GM12878 (cell line): ENCODE data around the gene STK4. TPM values are rescaled to one million over a fixed set of nuclear protein-coding genes. Genes with fewer than 3 reads are reported as not detected.

ENCODE experiments used
- ATAC-seq: fragments of 200-7000 bp; cut with Tn5 transposase; 3 replicates; pipeline ENCODE4 v1.9.1; 2020; ENCODE audit warnings: mild to moderate bottlenecking, moderate library complexity
- BruUV-seq: library from RNA; stranded (reverse); fragments of 400-500 nt; replicated peaks from 2 replicates; lab custom pipeline; 2021; lab: Mats Ljungman, UMichigan
- CTCF ChIA-PET: fragments of 300-600 bp; sonication (Branson Sonifier 250); formaldehyde crosslinking; extraction: SDS; loops from one replicate; lab custom pipeline; 2021; ENCODE audit warnings: inconsistent platforms; lab: Yijun Ruan, JAX
- POLR2A ChIA-PET: fragments of 350-600 bp; formaldehyde crosslinking; extraction: SDS; loops from one replicate; lab custom pipeline; 2021; ENCODE audit warnings: inconsistent platforms; lab: Charles Lee
- RAD21 ChIA-PET: fragments of 300-600 bp; sonication (Branson Sonifier 250); formaldehyde crosslinking; loops from one replicate; lab custom pipeline; 2023; ENCODE audit warnings: antibody characterized with exemption; ENCODE audit not compliant: unreplicated experiment; lab: Charles Lee
- SMC1A ChIA-PET: fragments of 300-600 bp; sonication (Branson Sonifier 250); formaldehyde crosslinking; loops from one replicate; lab custom pipeline; 2023; ENCODE audit not compliant: unreplicated experiment, uncharacterized antibody; lab: Charles Lee
- DNase-seq: peaks from one replicate; pipeline ENCODE4 v3.0.0-alpha.2; 2011; ENCODE audit warnings: low read depth, low spot score
- FAIRE-seq: peaks from 3 replicates; lab custom pipeline; 2011; peaks lifted over from hg19 to GRCh38; lab: Jason Lieb, UNC
- H2AFZ ChIP-seq: 2 replicates; pipeline ENCODE4 v1.6.0; 2011; ENCODE audit warnings: low read depth, low read length, control low read depth; ENCODE audit not compliant: control insufficient read depth
- H3K27ac ChIP-seq: 2 replicates; pipeline ENCODE4 v1.5.1; 2011; ENCODE audit warnings: control low read depth; ENCODE audit not compliant: control insufficient read depth, insufficient read depth
- H3K27me3 ChIP-seq, 2 experiments: replicated peaks in 1 of 2; 2 replicates each; pipeline versions ENCODE4 v1.6.0 to v1.6.1; 2011; ENCODE audit warnings: low read length in 1 of 2; ENCODE audit not compliant: control insufficient read depth in 2 of 2, insufficient read depth in 2 of 2
- H3K36me3 ChIP-seq, 2 experiments: 2 replicates each; pipeline ENCODE4 v1.5.1; 2011; ENCODE audit warnings: low read length in 1 of 2; ENCODE audit not compliant: control insufficient read depth in 2 of 2, insufficient read depth in 2 of 2
- H3K4me1 ChIP-seq: 2 replicates; pipeline ENCODE4 v1.6.1; 2011; ENCODE audit warnings: mild to moderate bottlenecking, low read length, moderate library complexity, mixed read lengths; ENCODE audit not compliant: control insufficient read depth, insufficient read depth
- H3K4me2 ChIP-seq: 2 replicates; pipeline ENCODE4 v1.6.0; 2011; ENCODE audit warnings: control low read depth; ENCODE audit not compliant: control insufficient read depth, insufficient read depth
- H3K4me3 ChIP-seq: fragments of 200-600 bp; sonication (generic); 2 replicates; pipeline ENCODE4 v1.5.1; 2016
- H3K79me2 ChIP-seq: 2 replicates; pipeline ENCODE4 v1.6.0; 2011; ENCODE audit warnings: low read length; ENCODE audit not compliant: control insufficient read depth, insufficient read depth
- H3K9ac ChIP-seq: 2 replicates; pipeline ENCODE4 v1.8.0; 2011; ENCODE audit warnings: low read length, control low read depth, mixed read lengths; ENCODE audit not compliant: control insufficient read depth, insufficient read depth
- H3K9me3 ChIP-seq: replicated peaks from 3 replicates; pipeline ENCODE4 v1.5.1; 2011; ENCODE audit warnings: mild to moderate bottlenecking, low read length; ENCODE audit not compliant: control insufficient read depth, insufficient read depth
- H4K20me1 ChIP-seq: 2 replicates; pipeline ENCODE4 v1.6.0; 2011; ENCODE audit not compliant: control insufficient read depth, insufficient read depth
- EED ChIP-seq: sonication (generic); IDR thresholded peaks from 2 replicates; pipeline ENCODE4 v1.6.1; 2016; ENCODE audit warnings: antibody characterized with exemption, low read depth
- KDM1A ChIP-seq: fragments of 200-600 bp; sonication (generic); IDR thresholded peaks from 2 replicates; pipeline ENCODE4 v1.6.1; 2016; ENCODE audit warnings: borderline replicate concordance
- MTA3 ChIP-seq: IDR thresholded peaks from 2 replicates; pipeline ENCODE4 v1.6.1; 2012; ENCODE audit warnings: low read length, inconsistent platforms, borderline replicate concordance
- NR2C2 ChIP-seq: IDR thresholded peaks from 2 replicates; pipeline ENCODE4 v1.6.1; 2011; ENCODE audit warnings: borderline replicate concordance, low read depth; ENCODE audit not compliant: control insufficient read depth, insufficient read length
- PAX5 ChIP-seq: IDR thresholded peaks from 2 replicates; pipeline ENCODE4 v1.6.1; 2011; ENCODE audit warnings: low read depth, low read length, borderline replicate concordance
- SPI1 ChIP-seq: IDR thresholded peaks from 2 replicates; pipeline ENCODE4 v1.6.1; 2011; ENCODE audit warnings: low read depth, mild to moderate bottlenecking, low read length, moderate library complexity, borderline replicate concordance; ENCODE audit not compliant: insufficient read depth
- TAF1 ChIP-seq: IDR thresholded peaks from 2 replicates; pipeline ENCODE4 v1.6.1; 2011; ENCODE audit warnings: mild to moderate bottlenecking, low read depth, low read length, borderline replicate concordance
- TCF7 ChIP-seq: IDR thresholded peaks from 2 replicates; pipeline ENCODE4 v1.6.1; 2014; ENCODE audit warnings: antibody characterized with exemption, borderline replicate concordance
- WGBS: methylation state at CpG from one replicate; pipeline ENCODE4 v1.1.6; 2016; ENCODE audit warnings: low lambda C conversion rate; ENCODE audit not compliant: insufficient replicate concordance, insufficient coverage; ENCODE audit errors: missing lambda C conversion rate; 5-methylcytosine and 5-hydroxymethylcytosine counted together
- in situ Hi-C: fragments of 300-500 bp; cut with MboI; formaldehyde crosslinking; loops from 9 replicates; pipeline ENCODE4 v1.14.3; 2018; ENCODE audit warnings: mixed read lengths
- intact Hi-C: fragments of 100-400 bp; cut with micrococcal nuclease; formaldehyde crosslinking; loops from one replicate; pipeline ENCODE4 v1.14.2; 2022; ENCODE audit not compliant: unreplicated experiment
- polyA plus RNA-seq, 11 experiments: library from polyadenylated mRNA; depleted of rRNA in 4 of 11; unstranded in 6 of 11; stranded (reverse) in 5 of 11; fragments of >200 nt; fragmentation: Nextera tagmentation in 4 of 11; fragmentation: Illumina TruSeq in 1 of 11; extraction: Ambion mirVana in 4 of 11; extraction: Trizol in 1 of 11; gene quantifications; 1 replicate in 1 of 11; 2 replicates in 10 of 11; pipeline versions ENCODE4 v1.2.1 to v1.2.3, GENCODE V29; 2011 to 2016; ENCODE audit warnings: inconsistent platforms in 2 of 11, missing spikeins in 2 of 11, low read depth in 1 of 11
- total RNA-seq, 4 experiments: library from RNA; depleted of rRNA in 3 of 4; stranded (reverse); fragments of >200 nt in 3 of 4; fragmentation: Illumina TruSeq in 1 of 4; extraction: Trizol in 1 of 4; gene quantifications; 2 replicates each; pipeline versions ENCODE4 v1.2.1 to v1.2.3, GENCODE V29; 2013 to 2021
- TF ChIP-seq, protein P1 (sequence below): fragments of 150-350 bp; IDR thresholded peaks from 2 replicates; pipeline ENCODE4 v1.6.1; 2016; ENCODE audit warnings: low read depth, low read length
- TF ChIP-seq, protein P2 (sequence below): fragments of 450-650 bp; formaldehyde crosslinking; IDR thresholded peaks from 2 replicates; pipeline ENCODE4 v1.4.0; 2020; ENCODE audit warnings: mild to moderate bottlenecking, moderate library complexity

Gene STK4
- total and polyA plus RNA-seq, 10 of the 15 experiments (the other 5 are each of a cell fraction or from before 2014, with no cell fraction given) = 24.0 to 135 (median 89.7) TPM

DNA sequence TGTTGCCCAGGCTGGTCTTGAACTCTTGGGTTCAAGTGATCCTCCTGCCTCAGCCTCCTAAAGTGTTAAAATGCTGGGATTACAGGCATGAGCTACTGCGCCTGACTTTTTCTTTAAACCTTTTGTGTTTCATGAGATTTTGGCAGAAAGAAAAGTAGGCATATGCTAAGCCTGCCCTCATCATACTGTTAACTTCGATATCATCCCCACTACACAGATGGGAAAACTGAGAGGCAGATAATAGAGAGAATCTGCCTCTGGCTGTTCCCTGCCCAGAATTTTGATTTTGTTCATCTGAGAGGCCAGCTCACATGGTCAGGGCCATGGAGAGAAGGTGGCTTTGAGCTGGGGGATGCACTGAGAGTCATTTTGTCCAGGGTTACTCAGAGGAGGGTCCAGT is 48.9 kb upstream of the STK4 start:
- intact Hi-C loops = no loop called here
- Histone ChIP-seq H3K27me3 (no peaks in the 10 kb centered on the region), H3K9ac (no peak overlapping the region), H3K4me3 (no peak overlapping the region), H3K9me3 (no peaks in the 10 kb centered on the region), H3K36me3 (peaks cover 4 to 6% of the 10 kb centered on the region in 2 experiments; a peak in 3 of 4 replicates)
- no peak for FAIRE-seq
- POLR2A ChIA-PET = no interaction called here
- CTCF ChIA-PET = interaction anchor here (1.6 kb wide), 1 partner anchor 25 kb away, joined by 7 read pairs; no protein-coding TSS in a partner anchor
- WGBS = 98% methylated on average over 2 of the region's 2 CpGs
- no peak for DNase-seq
- RAD21 ChIA-PET = no interaction called here
- SMC1A ChIA-PET = interaction anchor here (1.0 to 1.2 kb wide), 3 partner anchors 17 to 99 kb away, joined by 3 read pairs; no protein-coding TSS in a partner anchor
- TF ChIP-seq, protein P1, sequence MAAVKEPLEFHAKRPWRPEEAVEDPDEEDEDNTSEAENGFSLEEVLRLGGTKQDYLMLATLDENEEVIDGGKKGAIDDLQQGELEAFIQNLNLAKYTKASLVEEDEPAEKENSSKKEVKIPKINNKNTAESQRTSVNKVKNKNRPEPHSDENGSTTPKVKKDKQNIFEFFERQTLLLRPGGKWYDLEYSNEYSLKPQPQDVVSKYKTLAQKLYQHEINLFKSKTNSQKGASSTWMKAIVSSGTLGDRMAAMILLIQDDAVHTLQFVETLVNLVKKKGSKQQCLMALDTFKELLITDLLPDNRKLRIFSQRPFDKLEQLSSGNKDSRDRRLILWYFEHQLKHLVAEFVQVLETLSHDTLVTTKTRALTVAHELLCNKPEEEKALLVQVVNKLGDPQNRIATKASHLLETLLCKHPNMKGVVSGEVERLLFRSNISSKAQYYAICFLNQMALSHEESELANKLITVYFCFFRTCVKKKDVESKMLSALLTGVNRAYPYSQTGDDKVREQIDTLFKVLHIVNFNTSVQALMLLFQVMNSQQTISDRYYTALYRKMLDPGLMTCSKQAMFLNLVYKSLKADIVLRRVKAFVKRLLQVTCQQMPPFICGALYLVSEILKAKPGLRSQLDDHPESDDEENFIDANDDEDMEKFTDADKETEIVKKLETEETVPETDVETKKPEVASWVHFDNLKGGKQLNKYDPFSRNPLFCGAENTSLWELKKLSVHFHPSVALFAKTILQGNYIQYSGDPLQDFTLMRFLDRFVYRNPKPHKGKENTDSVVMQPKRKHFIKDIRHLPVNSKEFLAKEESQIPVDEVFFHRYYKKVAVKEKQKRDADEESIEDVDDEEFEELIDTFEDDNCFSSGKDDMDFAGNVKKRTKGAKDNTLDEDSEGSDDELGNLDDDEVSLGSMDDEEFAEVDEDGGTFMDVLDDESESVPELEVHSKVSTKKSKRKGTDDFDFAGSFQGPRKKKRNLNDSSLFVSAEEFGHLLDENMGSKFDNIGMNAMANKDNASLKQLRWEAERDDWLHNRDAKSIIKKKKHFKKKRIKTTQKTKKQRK = no peak
- TF ChIP-seq EED (no peak), MTA3 (no peak), NR2C2 (no peak), TCF7 (no peak), SPI1 (no peak), KDM1A (no peak), TAF1 (no peak), PAX5 (no peak)
- TF ChIP-seq, protein P2, sequence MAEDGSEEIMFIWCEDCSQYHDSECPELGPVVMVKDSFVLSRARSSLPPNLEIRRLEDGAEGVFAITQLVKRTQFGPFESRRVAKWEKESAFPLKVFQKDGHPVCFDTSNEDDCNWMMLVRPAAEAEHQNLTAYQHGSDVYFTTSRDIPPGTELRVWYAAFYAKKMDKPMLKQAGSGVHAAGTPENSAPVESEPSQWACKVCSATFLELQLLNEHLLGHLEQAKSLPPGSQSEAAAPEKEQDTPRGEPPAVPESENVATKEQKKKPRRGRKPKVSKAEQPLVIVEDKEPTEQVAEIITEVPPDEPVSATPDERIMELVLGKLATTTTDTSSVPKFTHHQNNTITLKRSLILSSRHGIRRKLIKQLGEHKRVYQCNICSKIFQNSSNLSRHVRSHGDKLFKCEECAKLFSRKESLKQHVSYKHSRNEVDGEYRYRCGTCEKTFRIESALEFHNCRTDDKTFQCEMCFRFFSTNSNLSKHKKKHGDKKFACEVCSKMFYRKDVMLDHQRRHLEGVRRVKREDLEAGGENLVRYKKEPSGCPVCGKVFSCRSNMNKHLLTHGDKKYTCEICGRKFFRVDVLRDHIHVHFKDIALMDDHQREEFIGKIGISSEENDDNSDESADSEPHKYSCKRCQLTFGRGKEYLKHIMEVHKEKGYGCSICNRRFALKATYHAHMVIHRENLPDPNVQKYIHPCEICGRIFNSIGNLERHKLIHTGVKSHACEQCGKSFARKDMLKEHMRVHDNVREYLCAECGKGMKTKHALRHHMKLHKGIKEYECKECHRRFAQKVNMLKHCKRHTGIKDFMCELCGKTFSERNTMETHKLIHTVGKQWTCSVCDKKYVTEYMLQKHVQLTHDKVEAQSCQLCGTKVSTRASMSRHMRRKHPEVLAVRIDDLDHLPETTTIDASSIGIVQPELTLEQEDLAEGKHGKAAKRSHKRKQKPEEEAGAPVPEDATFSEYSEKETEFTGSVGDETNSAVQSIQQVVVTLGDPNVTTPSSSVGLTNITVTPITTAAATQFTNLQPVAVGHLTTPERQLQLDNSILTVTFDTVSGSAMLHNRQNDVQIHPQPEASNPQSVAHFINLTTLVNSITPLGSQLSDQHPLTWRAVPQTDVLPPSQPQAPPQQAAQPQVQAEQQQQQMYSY (CRISPR knock-in tag) = no peak
- TF ChIP-seq, all 136 proteins: peak for 0
- Histone ChIP-seq H3K79me2 (no peaks in the 10 kb centered on the region), H3K4me1 (no peaks in the 10 kb centered on the region), H3K27ac (no peak overlapping the region), H2AFZ (no peak overlapping the region), H3K4me2 (no peak overlapping the region), H4K20me1 (no peaks in the 10 kb centered on the region)
- in situ Hi-C loops = no loop called here
- BruUV-seq = no TSS peak
- ATAC-seq = no peak
